Endothelial cell (in vitro differentiated cells): ENCODE data around the gene SLC15A1. TPM values are rescaled to one million over a fixed set of nuclear protein-coding genes. Genes with fewer than 3 reads are reported as not detected.

Experiments
- DNase-seq: peaks from one replicate; pipeline ENCODE4 v3.0.0; 2021; ENCODE audit warnings: low spot score
- H3K27ac Mint-ChIP-seq: one replicate; pipeline ENCODE4 v1.8.0; 2021; ENCODE audit warnings: mixed read lengths, inconsistent platforms; ENCODE audit not compliant: unreplicated experiment
- H3K27me3 Mint-ChIP-seq: one replicate; pipeline ENCODE4 v1.8.0; 2021; ENCODE audit warnings: mild to moderate bottlenecking, moderate library complexity, mixed read lengths, inconsistent platforms; ENCODE audit not compliant: unreplicated experiment
- H3K36me3 Mint-ChIP-seq: one replicate; pipeline ENCODE4 v1.8.0; 2021; ENCODE audit warnings: mild to moderate bottlenecking, low read depth, mixed read lengths, inconsistent platforms; ENCODE audit not compliant: unreplicated experiment
- H3K4me1 Mint-ChIP-seq: one replicate; pipeline ENCODE4 v1.8.0; 2021; ENCODE audit warnings: mild to moderate bottlenecking, mixed read lengths, inconsistent platforms; ENCODE audit not compliant: unreplicated experiment
- H3K4me3 Mint-ChIP-seq: one replicate; pipeline ENCODE4 v1.8.0; 2021; ENCODE audit warnings: mild to moderate bottlenecking, mixed read lengths, inconsistent platforms; ENCODE audit not compliant: unreplicated experiment
- H3K9me3 Mint-ChIP-seq: one replicate; pipeline ENCODE4 v1.8.0; 2021; ENCODE audit warnings: mixed read lengths, inconsistent platforms; ENCODE audit not compliant: unreplicated experiment
- total RNA-seq: library from RNA; stranded (reverse); fragmentation: NEBNext Ultra II Directional; extraction: Animal tissue kit (Norgen Biotek cat#: 25700); gene quantifications from one replicate; pipeline ENCODE4 v1.2.1, GENCODE V29; 2021; ENCODE audit not compliant: unreplicated experiment
- TF ChIP-seq, protein P1 (sequence below): fragments of 200-600 bp; sonication (generic); IDR thresholded peaks from one replicate; pipeline ENCODE4 v1.5.0; 2021; ENCODE audit warnings: antibody characterized with exemption; ENCODE audit not compliant: unreplicated experiment

The SLC15A1 gene
- total RNA-seq, 1 donor from 2014 or later = 0.10 TPM

DNA sequence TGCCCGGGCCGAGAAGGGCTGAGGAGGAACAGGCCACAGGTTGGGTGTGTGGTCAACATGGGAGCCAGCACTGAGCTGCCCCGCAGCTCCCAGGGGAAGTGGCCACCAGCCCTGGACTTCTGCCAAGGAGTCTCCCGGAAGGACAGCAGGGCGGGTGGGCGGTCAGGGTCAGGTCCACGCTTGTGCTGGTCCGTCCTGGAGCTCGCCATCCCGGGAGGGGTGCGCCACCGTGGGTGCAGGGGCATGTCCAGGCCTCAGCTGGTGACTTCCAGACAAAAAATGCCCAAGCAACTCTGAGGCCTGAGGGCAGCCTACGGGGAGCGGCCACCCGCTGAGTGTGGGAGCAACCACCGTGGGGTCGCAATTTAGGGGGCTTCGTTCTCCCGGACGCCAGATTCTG is 21.4 kb upstream of the SLC15A1 start:
- DNase-seq = no peak
- Mint-ChIP-seq H3K4me3 (no peak overlapping the region), H3K9me3 (no peaks in the 10 kb centered on the region), H3K4me1 (no peaks in the 10 kb centered on the region), H3K36me3 (no peaks in the 10 kb centered on the region), H3K27ac (no peak overlapping the region), H3K27me3 (peaks cover 12% of the 10 kb centered on the region)
- TF ChIP-seq, protein P1, sequence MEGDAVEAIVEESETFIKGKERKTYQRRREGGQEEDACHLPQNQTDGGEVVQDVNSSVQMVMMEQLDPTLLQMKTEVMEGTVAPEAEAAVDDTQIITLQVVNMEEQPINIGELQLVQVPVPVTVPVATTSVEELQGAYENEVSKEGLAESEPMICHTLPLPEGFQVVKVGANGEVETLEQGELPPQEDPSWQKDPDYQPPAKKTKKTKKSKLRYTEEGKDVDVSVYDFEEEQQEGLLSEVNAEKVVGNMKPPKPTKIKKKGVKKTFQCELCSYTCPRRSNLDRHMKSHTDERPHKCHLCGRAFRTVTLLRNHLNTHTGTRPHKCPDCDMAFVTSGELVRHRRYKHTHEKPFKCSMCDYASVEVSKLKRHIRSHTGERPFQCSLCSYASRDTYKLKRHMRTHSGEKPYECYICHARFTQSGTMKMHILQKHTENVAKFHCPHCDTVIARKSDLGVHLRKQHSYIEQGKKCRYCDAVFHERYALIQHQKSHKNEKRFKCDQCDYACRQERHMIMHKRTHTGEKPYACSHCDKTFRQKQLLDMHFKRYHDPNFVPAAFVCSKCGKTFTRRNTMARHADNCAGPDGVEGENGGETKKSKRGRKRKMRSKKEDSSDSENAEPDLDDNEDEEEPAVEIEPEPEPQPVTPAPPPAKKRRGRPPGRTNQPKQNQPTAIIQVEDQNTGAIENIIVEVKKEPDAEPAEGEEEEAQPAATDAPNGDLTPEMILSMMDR = no peak

DNA sequence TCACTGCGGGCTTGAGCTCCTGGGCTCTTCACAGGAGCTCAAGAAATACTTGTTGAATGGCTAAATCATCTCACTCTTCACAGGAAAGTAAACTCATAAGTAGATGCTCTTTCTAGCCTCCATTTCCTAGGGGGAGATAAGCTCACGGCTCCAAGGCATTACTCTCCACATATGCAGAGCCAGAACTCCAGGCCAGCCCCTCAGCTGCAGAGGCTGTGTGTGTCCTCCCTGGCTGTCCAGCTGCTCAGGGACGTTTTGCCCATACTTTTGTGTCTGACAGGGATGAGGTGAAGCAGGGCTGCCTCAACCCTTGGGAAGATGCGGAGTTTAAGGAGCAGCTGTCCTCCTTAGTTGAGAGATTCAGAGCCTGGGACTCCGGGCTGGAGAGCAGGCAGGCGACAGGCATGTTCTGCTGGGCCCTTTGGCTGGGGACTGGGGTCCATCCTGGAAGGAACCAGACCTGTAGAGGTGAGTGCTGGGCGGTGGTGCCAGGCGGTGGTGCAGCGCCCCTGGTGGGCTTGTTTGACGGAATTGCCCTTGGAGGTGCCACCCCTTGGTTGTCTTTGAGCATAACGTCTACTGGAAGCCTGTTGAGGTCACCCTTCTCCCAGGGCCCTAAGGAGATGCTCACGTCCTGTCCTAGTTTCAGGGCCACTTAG is 20.5 kb upstream of the SLC15A1 start:
- no peak for DNase-seq
- no peaks in the 10 kb centered on the region for H3K36me3 Mint-ChIP-seq
- TF ChIP-seq, protein P1 = no peak
- H3K27me3 Mint-ChIP-seq = peaks cover 14% of the 10 kb centered on the region
- H3K27ac Mint-ChIP-seq = no peak overlapping the region
- no peak overlapping the region for H3K4me3 Mint-ChIP-seq
- H3K4me1 Mint-ChIP-seq = no peaks in the 10 kb centered on the region
- H3K9me3 Mint-ChIP-seq = no peaks in the 10 kb centered on the region

DNA sequence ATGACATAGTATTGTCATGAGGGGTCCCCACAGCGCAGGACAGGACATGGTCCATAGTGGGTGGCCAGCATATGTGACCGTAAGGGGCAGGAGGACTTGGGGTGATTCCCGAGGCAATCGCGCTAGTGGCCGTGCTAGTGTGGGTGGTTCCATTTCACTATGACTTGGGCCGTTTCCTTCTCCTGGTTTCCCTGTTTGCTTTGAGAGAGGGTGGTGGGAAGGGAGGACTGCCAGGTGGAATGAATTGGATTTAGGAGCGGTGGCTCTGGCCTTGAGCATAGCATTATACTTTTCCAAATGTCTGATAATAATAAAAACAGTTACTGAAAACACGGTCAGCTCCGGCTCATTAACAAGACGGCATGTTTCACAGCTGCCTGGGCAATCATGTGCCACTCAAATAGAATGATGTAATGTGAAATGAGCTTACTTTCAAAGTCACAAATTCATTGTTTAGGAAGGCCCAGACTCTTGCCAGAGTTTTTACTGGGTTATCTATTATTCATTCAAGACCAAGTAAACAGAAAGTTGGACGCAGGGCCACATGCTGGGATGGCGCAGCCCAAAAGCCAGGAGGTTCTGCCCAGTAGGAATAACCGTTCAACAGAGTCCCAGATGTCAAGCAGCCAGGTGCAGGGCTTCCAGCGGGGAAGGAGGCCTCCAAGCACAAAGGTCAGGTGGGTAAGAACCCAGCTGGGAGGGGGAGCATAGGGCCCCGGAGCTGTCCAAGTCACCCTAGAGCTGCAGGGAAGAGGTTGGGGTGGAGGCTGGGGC is 19.6 kb upstream of the SLC15A1 start:
- TF ChIP-seq, protein P1 = no peak
- no peaks in the 10 kb centered on the region for H3K4me1 Mint-ChIP-seq

DNA sequence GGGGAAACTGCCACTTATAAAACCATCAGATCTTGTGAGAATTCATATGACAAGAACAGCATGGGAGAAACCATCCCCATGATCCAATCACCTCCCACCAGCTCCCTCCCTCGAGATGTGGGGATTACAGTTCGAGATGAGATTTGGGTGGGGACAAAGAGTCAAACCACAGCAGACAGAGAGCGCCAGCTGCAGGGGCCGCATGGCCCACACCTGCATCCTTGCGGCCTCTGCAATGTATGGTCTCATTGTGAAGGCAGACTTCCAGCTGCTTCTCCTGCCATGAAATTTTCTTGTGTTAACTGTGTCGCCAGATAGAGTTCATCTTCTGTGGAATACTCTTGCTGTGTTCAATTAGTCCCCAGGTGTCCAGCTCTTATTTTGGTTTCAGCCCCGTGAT is 17.3 kb upstream of the SLC15A1 start:
- Mint-ChIP-seq H3K4me1 (no peaks in the 10 kb centered on the region), H3K9me3 (no peaks in the 10 kb centered on the region), H3K27me3 (peaks cover 14% of the 10 kb centered on the region), H3K4me3 (no peak overlapping the region), H3K27ac (no peak overlapping the region), H3K36me3 (no peaks in the 10 kb centered on the region)
- DNase-seq = no peak
- TF ChIP-seq, protein P1 = no peak

More for the DNA sequence above, 19.6 kb upstream of the SLC15A1 start:
- no peaks in the 10 kb centered on the region for H3K36me3 Mint-ChIP-seq
- no peak overlapping the region for H3K4me3 Mint-ChIP-seq
- DNase-seq = no peak
- peaks cover 14% of the 10 kb centered on the region for H3K27me3 Mint-ChIP-seq
- H3K27ac Mint-ChIP-seq = no peak overlapping the region
- no peaks in the 10 kb centered on the region for H3K9me3 Mint-ChIP-seq

DNA sequence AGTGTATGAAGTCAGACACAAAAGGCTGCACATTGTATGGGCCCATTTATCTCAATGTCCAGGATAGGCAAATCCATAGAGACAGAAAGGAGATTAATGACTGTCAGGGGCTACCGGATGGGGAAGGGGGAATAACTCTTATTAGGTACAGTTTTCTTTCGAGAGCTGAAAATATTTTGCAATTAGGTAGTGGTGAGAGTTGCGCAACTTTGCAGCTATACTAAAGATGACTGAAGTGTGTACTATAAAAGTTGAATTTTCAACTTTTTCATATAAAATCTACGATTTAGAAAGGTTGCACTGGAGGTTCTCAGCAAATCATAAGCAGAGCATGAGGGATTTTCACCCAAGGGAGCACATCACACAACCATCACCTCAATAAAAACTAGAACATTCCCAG is 16.1 kb upstream of the SLC15A1 start:
- no peak for DNase-seq
- TF ChIP-seq, protein P1 = no peak
- no peaks in the 10 kb centered on the region for H3K36me3 Mint-ChIP-seq
- H3K4me3 Mint-ChIP-seq = no peak overlapping the region
- no peaks in the 10 kb centered on the region for H3K4me1 Mint-ChIP-seq
- peaks cover 14% of the 10 kb centered on the region for H3K27me3 Mint-ChIP-seq
- no peak overlapping the region for H3K27ac Mint-ChIP-seq
- no peaks in the 10 kb centered on the region for H3K9me3 Mint-ChIP-seq
